ENCODE measurements around the gene FRAT2.
"Not testable (repeated sequence)": the region's sequence is repeated elsewhere in the genome, so short reads cannot be mapped to it uniquely, and the experiment has no call there.

The FRAT2 gene

GRCh38 chr10:97355571-97355975 is 21.0 kb upstream of the FRAT2 start:
- H3K4me3 ChIP-seq (ENCODE audit: low read length): no peak overlapping the region
- 92% methylated on average over 5 of the region's 5 CpGs for WGBS
- peaks cover 62% of the 10 kb centered on the region for H3K36me3 ChIP-seq (ENCODE audit: insufficient read depth, low read length)
- no peaks in the 10 kb centered on the region for H3K9me3 ChIP-seq (ENCODE audit: insufficient read depth, low read depth, low read length)
- H3K27me3 ChIP-seq (ENCODE audit: insufficient read depth, low read length): no peaks in the 10 kb centered on the region
- H3K27ac ChIP-seq (ENCODE audit: low read depth, low read length): no peak overlapping the region
- no peaks in the 10 kb centered on the region for H3K4me1 ChIP-seq (ENCODE audit: insufficient read depth, low read length)
- H3K9ac ChIP-seq (ENCODE audit: low read depth, low read length): no peak overlapping the region

- no peaks in the 10 kb centered on the region for H3K4me1 ChIP-seq (ENCODE audit: insufficient read depth, low read length)
- no peak overlapping the region for H3K9ac ChIP-seq (ENCODE audit: low read depth, low read length)
- H3K36me3 ChIP-seq (ENCODE audit: insufficient read depth, low read length): peaks cover 51% of the 10 kb centered on the region
- no peaks in the 10 kb centered on the region for H3K27me3 ChIP-seq (ENCODE audit: insufficient read depth, low read length)
- WGBS: 95% methylated on average over 4 of the region's 4 CpGs
- H3K4me3 ChIP-seq (ENCODE audit: low read length): no peak overlapping the region
- no peaks in the 10 kb centered on the region for H3K9me3 ChIP-seq (ENCODE audit: insufficient read depth, low read depth, low read length)
- no peak overlapping the region for H3K27ac ChIP-seq (ENCODE audit: low read depth, low read length)
These were observed 19.4 kb upstream of the FRAT2 start for GRCh38 chr10:97353945-97354344.

- Histone ChIP-seq H3K36me3 (ENCODE audit: insufficient read depth, low read length) (peaks cover 21% of the 10 kb centered on the region; the same call in 1 of the 2 replicates), H3K9ac (ENCODE audit: low read depth, low read length) (no peak overlapping the region), H3K4me3 (ENCODE audit: low read length) (no peak overlapping the region), H3K27me3 (ENCODE audit: insufficient read depth, low read length) (no peaks in the 10 kb centered on the region), H3K9me3 (ENCODE audit: insufficient read depth, low read depth, low read length) (no peaks in the 10 kb centered on the region), H3K27ac (ENCODE audit: low read depth, low read length) (no peak overlapping the region), H3K4me1 (ENCODE audit: insufficient read depth, low read length) (no peaks in the 10 kb centered on the region)
- WGBS: 94% methylated on average over 11 of the region's 12 CpGs
These were observed 15.4 kb upstream of the FRAT2 start for GRCh38 chr10:97349752-97350513.

GRCh38 chr10:97347317-97347716 is 12.8 kb upstream of the FRAT2 start:
- H3K36me3 ChIP-seq (ENCODE audit: insufficient read depth, low read length): peaks cover 14% of the 10 kb centered on the region; the same call in 1 of the 2 replicates
- no peaks in the 10 kb centered on the region for H3K4me1 ChIP-seq (ENCODE audit: insufficient read depth, low read length)
- no peak overlapping the region for H3K4me3 ChIP-seq (ENCODE audit: low read length)
- WGBS: 95% methylated on average over 4 of the region's 4 CpGs
- H3K27ac ChIP-seq (ENCODE audit: low read depth, low read length): no peak overlapping the region
- no peaks in the 10 kb centered on the region for H3K9me3 ChIP-seq (ENCODE audit: insufficient read depth, low read depth, low read length)
- no peaks in the 10 kb centered on the region for H3K27me3 ChIP-seq (ENCODE audit: insufficient read depth, low read length)
- H3K9ac ChIP-seq (ENCODE audit: low read depth, low read length): no peak overlapping the region

GRCh38 chr10:97343664-97344063 is 9.1 kb upstream of the FRAT2 start:
- WGBS: 92% methylated on average over 6 of the region's 6 CpGs
- not testable (repeated sequence) for H3K9ac ChIP-seq (ENCODE audit: low read depth, low read length); H3K4me1 ChIP-seq (ENCODE audit: insufficient read depth, low read length); H3K4me3 ChIP-seq (ENCODE audit: low read length); H3K36me3 ChIP-seq (ENCODE audit: insufficient read depth, low read length); H3K27me3 ChIP-seq (ENCODE audit: insufficient read depth, low read length); H3K9me3 ChIP-seq (ENCODE audit: insufficient read depth, low read depth, low read length); H3K27ac ChIP-seq (ENCODE audit: low read depth, low read length)

GRCh38 chr10:97341416-97341815 is 6.9 kb upstream of the FRAT2 start:
- Histone ChIP-seq H3K4me3 (ENCODE audit: low read length) (no peak overlapping the region), H3K27me3 (ENCODE audit: insufficient read depth, low read length) (no peaks in the 10 kb centered on the region), H3K36me3 (ENCODE audit: insufficient read depth, low read length) (no peaks in the 10 kb centered on the region), H3K9ac (ENCODE audit: low read depth, low read length) (no peak overlapping the region), H3K4me1 (ENCODE audit: insufficient read depth, low read length) (peaks cover 22% of the 10 kb centered on the region), H3K9me3 (ENCODE audit: insufficient read depth, low read depth, low read length) (no peaks in the 10 kb centered on the region), H3K27ac (ENCODE audit: low read depth, low read length) (no peak overlapping the region)
- 92% methylated on average over 1 of the region's 2 CpGs for WGBS

- no peaks in the 10 kb centered on the region for H3K9me3 ChIP-seq (ENCODE audit: insufficient read depth, low read depth, low read length)
- H3K4me3 ChIP-seq (ENCODE audit: low read length): peak overlapping the region; percentile 21
- peak overlapping the region; percentile 44 for H3K9ac ChIP-seq (ENCODE audit: low read depth, low read length)
- H3K36me3 ChIP-seq (ENCODE audit: insufficient read depth, low read length): no peaks in the 10 kb centered on the region
- peaks cover 4% of the 10 kb centered on the region; the same call in 1 of the 2 replicates for H3K27me3 ChIP-seq (ENCODE audit: insufficient read depth, low read length)
- peak overlapping the region; percentile 91; the same call in 1 of the 2 replicates for H3K27ac ChIP-seq (ENCODE audit: low read depth, low read length)
- 51% methylated on average over 5 of the region's 5 CpGs for WGBS
- H3K4me1 ChIP-seq (ENCODE audit: insufficient read depth, low read length): peaks cover 27% of the 10 kb centered on the region
These were observed 3.5 kb upstream of the FRAT2 start for GRCh38 chr10:97338041-97338440.

GRCh38 chr10:97336942-97337831 is 2.7 kb upstream of the FRAT2 start:
- peak overlapping the region; percentile 35 for H3K4me3 ChIP-seq (ENCODE audit: low read length)
- WGBS: 4% methylated on average over 11 of the region's 11 CpGs
- peaks cover 6% of the 10 kb centered on the region; the same call in 1 of the 2 replicates for H3K27me3 ChIP-seq (ENCODE audit: insufficient read depth, low read length)
- H3K9ac ChIP-seq (ENCODE audit: low read depth, low read length): peak overlapping the region; percentile 39
- H3K36me3 ChIP-seq (ENCODE audit: insufficient read depth, low read length): no peaks in the 10 kb centered on the region
- H3K9me3 ChIP-seq (ENCODE audit: insufficient read depth, low read depth, low read length): no peaks in the 10 kb centered on the region
- H3K4me1 ChIP-seq (ENCODE audit: insufficient read depth, low read length): peaks cover 27% of the 10 kb centered on the region
- H3K27ac ChIP-seq (ENCODE audit: low read depth, low read length): peak overlapping the region; percentile 91

- WGBS: 25% methylated on average over 4 of the region's 5 CpGs
- Histone ChIP-seq H3K27ac (ENCODE audit: low read depth, low read length) (peak overlapping the region; percentile 91), H3K4me1 (ENCODE audit: insufficient read depth, low read length) (peaks cover 23% of the 10 kb centered on the region), H3K9me3 (ENCODE audit: insufficient read depth, low read depth, low read length) (no peaks in the 10 kb centered on the region), H3K4me3 (ENCODE audit: low read length) (peak overlapping the region; percentile 35), H3K27me3 (ENCODE audit: insufficient read depth, low read length) (peaks cover 6% of the 10 kb centered on the region; the same call in 1 of the 2 replicates), H3K9ac (ENCODE audit: low read depth, low read length) (peak overlapping the region; percentile 7), H3K36me3 (ENCODE audit: insufficient read depth, low read length) (no peaks in the 10 kb centered on the region)
These were observed 1.9 kb upstream of the FRAT2 start for GRCh38 chr10:97336446-97336845.

- Histone ChIP-seq H3K4me3 (ENCODE audit: low read length) (peak overlapping the region; percentile 35; the same call in 1 of the 2 replicates), H3K36me3 (ENCODE audit: insufficient read depth, low read length) (peaks cover 2% of the 10 kb centered on the region; the same call in 1 of the 2 replicates), H3K27me3 (ENCODE audit: insufficient read depth, low read length) (peaks cover 6% of the 10 kb centered on the region; the same call in 1 of the 2 replicates), H3K27ac (ENCODE audit: low read depth, low read length) (peak overlapping the region; percentile 91; the same call in 1 of the 2 replicates), H3K9ac (ENCODE audit: low read depth, low read length) (no peak overlapping the region), H3K4me1 (ENCODE audit: insufficient read depth, low read length) (peaks cover 23% of the 10 kb centered on the region), H3K9me3 (ENCODE audit: insufficient read depth, low read depth, low read length) (no peaks in the 10 kb centered on the region)
- WGBS: 68% methylated on average over 5 of the region's 5 CpGs
These were observed 1.5 kb upstream of the FRAT2 start for GRCh38 chr10:97336006-97336405.

GRCh38 chr10:97335188-97335619 is 675 bp upstream of the FRAT2 start:
- H3K36me3 ChIP-seq (ENCODE audit: insufficient read depth, low read length): peaks cover 4% of the 10 kb centered on the region; the same call in 1 of the 2 replicates
- H3K27ac ChIP-seq (ENCODE audit: low read depth, low read length): peak overlapping the region; percentile 98; the same call in 1 of the 2 replicates
- H3K27me3 ChIP-seq (ENCODE audit: insufficient read depth, low read length): peaks cover 6% of the 10 kb centered on the region; the same call in 1 of the 2 replicates
- peaks cover 23% of the 10 kb centered on the region for H3K4me1 ChIP-seq (ENCODE audit: insufficient read depth, low read length)
- H3K4me3 ChIP-seq (ENCODE audit: low read length): peak overlapping the region; percentile 82
- no peaks in the 10 kb centered on the region for H3K9me3 ChIP-seq (ENCODE audit: insufficient read depth, low read depth, low read length)
- H3K9ac ChIP-seq (ENCODE audit: low read depth, low read length): peak overlapping the region; percentile 94
- 13% methylated on average over 23 of the region's 25 CpGs for WGBS
